HG03045 (cell line): Measurements from ENCODE around the gene THAP2.
"Not testable (repeated sequence)": the region's sequence is repeated elsewhere in the genome, so short reads cannot be mapped to it uniquely, and the experiment has no call there.

Experiments
- ATAC-seq: cut with Tn5 transposase; IDR thresholded peaks from one replicate; pipeline ENCODE4 v1.9.1; 2021; ENCODE audit warnings: mild to moderate bottlenecking, moderate library complexity; ENCODE audit not compliant: unreplicated experiment

The THAP2 gene

GRCh38 chr12:71661977-71662530 is 2.0 kb upstream of the THAP2 start:
- no peak for ATAC-seq

DNA sequence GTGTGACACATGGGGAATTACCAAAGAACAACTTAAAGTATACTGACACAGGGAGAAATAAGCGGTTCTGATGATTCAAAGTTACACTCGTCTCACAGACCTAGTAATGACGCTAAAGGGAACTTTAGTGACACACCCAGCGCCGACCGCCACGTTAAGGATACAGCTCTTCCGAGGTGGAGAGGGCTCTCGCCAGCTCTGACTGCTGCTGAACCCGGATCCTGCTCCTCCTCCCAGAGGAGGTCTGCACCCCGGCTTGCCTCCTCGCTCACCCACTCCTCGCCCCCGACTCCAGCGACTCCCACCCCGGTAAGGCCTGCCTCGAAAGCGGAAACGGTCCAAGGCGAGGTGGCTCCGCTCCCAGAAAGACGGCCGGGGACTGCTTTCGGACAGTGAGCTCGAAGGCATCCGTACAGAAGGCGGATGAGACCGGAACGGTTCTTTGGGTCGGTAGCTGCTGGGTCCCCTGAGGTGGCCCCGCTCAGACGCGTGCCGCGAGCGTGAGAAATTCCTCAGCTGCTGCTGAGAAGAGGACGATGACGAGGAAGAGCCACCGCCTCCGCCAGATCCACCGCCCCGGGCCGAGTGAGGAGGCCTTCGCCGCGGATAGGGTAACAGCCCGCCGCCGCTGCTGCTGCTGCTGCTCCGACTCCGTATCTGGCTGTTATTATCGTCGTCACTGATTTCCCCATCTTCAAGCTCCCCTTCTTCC is 1.1 kb upstream of the THAP2 start:
- ATAC-seq, result peak; percentile 31

DNA sequence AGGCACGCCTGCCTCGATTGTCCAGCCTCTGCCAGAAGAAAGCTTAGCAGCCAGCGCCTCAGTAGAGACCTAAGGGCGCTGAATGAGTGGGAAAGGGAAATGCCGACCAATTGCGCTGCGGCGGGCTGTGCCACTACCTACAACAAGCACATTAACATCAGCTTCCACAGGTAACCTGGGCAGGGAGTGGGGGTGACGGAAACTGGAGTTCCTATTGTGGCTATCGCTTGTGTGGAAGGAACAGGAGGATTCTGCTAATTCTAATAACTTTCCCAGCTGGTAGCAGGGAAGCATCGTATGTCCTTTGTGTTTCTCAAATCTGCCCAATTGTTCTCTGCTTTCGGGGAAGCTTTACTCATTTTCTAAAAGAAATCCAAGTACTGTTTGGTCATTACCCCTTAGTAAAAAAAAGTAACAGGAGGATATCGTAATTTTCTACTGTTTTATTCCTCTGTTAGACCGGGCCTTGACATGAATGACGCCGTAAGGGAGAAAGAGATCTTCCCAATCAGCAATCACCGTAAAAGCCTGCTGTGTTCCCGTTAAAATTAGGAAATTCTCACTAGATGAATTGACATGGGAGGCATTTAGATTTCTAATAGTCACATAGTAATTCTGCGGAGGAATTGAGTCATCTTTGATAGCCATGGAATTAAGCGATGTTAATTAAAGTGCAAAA is 449 bp downstream of the THAP2 start:
- ATAC-seq, result peak; percentile 16

DNA sequence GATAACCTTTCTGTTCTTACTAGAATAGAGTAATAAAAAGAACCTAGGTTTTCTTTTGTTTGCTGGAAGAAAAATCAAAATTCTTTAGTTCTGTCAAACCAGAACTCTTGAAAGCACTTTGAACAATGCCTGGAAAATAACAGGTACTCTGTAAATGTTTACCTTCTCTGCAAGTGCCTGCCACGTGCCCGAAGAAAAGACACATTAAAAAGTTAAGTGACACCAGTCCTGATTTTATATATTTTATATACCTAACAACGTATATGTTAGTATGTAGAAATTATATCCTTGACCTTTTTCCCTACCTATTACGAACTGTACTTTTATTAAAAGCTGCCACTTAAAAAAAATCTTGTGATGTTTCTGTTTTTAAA is 976 bp downstream of the THAP2 start:
- no peak for ATAC-seq

GRCh38 chr12:71666259-71666658 is 2.2 kb downstream of the THAP2 start:
- ATAC-seq, result no peak

DNA sequence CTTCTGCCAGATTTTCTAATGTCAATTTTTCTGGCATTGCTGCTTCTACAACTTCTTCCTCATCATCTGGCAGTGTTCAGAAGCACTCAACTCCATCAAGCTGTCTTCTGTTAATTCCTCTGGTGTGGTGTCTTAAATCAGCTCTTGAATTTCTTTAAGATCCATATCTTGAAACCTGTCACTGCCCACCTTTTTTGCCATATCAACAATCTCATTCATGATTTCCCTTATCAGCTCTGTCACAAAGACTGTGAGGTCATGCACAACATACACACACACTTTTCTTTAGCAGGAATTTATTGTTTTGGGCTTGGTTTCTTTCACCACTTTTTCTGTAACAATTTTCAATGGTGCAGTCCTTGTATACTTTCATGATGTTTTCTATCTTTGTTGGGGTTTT is 7.2 kb downstream of the THAP2 start:
- no peak for ATAC-seq

DNA sequence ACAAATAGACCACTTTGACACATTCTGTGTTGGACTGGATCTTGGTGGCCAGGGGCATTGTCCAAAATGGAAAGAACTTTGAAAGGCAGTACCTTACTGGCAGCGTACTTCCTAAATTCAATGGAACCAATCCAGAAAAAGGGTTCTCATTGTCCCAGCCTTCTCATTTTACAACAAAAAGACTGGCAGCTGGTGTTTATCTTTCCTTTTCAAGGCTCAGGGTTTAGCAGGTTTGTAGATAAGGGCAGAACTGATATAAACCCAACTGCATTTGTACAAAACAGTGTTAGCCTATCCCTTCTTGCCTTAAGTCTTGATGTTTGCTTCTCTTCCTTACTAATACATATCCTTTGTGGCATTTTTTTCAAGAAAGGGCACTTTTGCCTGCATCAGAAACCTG is 7.7 kb downstream of the THAP2 start:
- ATAC-seq, result no peak

DNA sequence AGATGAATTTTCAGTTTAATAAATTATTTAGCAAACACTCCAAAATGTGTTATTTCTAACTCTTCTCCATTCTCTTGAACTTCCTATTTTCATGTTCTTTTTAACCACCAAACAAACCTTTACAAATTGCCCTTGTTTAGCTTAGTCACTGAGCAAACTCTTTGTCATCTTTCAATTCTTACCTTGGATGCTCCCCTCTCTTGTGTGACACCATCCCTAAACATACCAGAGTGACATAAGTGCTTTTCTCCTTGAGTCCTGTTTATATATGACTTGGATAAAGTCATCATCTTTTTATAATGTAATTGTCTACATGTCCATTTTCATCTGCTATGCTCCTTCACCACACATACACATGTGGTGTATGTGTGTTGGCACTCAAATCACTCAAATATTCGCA is 18.4 kb downstream of the THAP2 start:
- ATAC-seq, result no peak

DNA sequence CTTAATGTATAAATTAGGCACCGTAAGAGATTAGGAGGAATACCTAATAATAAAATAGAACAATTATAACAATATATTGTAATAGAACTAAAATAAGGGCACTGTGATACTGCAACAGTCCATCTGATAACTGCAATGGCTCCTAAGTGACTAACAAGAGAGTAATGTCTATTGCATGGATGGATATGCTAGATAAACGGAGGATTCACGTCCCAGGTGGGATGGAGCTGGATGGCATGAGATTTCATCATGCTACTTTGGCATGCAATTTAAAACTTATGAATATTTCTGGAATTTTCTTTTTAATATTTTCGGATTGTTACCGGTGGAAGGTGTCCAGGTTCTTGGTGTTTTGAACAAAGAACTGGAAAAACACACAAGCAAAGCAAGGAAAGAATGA is 19.5 kb downstream of the THAP2 start:
- ATAC-seq, result no peak

DNA sequence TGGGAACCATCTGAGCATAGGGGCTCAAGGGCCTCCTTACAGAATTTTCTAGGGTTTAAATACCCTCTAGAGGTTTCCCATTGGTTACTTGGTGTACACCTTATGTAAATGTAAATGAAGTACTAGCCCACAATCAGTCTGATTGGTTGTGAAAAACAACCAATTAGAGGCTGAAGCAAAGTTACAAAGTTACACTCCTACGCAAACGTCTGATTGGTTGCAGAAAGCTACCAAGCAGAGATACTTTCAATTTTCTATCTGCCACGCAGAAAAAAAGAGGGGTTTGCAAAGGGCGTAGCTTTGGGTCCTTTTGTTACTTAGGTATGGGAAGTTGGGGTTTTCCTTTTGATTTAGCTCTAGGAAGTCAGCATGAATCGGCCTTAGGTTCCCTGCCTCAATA is 20.0 kb downstream of the THAP2 start:
- ATAC-seq, result no peak

DNA sequence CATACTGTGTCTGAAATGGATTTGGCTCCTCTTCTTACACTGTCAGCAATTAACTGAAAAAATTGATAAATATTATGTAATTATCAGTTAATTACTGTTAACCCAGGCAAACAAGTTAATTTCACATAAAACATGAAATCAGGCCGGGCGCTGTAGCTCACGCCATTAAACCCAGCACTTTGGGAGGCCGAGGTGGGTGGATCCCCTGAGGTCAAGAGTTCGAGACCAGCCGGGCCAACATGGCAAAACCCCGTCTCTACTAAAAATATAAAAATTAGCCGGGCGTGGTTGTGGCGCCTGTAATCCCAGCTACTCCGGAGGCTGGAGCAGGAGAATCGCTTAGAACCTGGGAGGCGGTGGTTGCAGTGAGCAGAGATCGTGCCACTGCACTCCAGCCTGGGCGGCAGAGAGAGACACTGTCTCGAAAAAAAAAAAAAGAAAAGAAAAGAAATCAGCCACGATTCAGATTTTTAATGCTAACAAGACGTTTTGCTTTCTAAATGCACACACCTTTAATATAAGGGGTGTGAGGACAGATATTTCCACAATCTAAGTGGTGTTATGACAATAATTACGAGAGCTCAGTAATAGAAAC is 21.3 kb downstream of the THAP2 start:
- no peak for ATAC-seq

GRCh38 chr12:71685914-71686657 is 22.0 kb downstream of the THAP2 start, which contains the start of gene TMEM19:
Gene TMEM19 (plus strand): TSS chr12:71686082. CDS start chr12:71686681, 599 bp downstream.
- ATAC-seq, result peak; percentile 93

DNA sequence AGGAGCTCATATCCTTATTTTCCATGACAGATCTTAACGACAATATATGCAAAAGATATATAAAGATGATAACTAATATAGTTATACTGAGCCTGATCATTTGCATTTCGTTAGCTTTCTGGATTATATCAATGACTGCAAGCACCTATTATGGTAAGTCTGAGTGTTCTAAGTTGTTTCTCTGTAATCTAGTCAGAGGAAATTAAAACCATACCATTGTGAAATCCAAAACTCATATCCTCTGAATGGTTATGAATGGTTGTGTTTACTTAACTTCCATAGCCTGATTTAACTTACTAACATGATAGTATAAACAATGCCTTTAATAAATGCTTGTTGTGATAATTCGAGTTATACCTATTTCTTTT is 22.5 kb downstream of the THAP2 start:
- ATAC-seq, result no peak

DNA sequence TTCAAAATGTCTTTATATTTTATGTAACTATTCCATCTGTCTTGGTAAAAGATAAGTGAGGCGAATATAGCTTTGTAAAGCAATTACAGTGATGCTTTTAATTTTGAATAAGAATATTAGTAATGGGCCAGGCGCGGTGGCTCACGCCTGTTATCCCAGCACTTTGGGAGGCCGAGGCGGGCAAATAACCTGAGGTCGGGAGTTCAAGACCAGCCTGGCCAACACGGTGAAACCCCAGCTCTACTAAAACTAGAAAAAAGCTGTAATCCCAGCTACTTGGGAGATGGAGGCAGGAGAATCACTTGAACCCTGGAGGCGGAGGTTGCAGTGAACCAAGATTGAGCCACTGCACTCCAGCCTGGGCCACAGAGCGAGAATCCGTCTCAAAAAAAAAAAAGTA is 23.1 kb downstream of the THAP2 start:
- ATAC-seq, result not testable (repeated sequence)

DNA sequence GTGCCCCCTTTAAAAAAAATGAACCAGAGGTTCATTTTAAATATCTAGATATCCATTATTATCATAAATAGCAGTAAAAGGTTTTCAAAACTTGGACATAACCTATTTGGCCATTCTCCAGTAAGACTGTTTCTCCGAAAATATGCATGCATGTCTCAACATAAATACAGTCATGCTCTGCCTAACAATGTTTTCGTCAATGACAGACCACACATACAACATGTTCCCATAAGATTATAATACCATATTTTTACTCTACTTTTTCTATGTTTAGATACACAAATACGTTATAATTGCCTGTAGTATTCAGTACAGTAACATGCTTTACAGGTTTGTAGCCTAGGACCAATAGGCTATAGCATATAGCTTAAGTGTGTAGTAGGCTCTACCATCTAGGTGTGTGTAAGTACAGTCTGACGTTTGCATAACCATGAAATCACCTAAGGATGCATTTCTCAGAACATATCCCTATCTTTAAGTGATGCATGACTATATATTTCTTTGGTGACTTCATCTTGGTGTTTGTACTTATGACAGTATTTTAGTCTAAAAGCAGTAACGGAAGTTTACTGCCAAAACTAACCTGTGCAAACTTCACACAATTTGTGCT is 25.0 kb downstream of the THAP2 start:
- ATAC-seq, result no peak

DNA sequence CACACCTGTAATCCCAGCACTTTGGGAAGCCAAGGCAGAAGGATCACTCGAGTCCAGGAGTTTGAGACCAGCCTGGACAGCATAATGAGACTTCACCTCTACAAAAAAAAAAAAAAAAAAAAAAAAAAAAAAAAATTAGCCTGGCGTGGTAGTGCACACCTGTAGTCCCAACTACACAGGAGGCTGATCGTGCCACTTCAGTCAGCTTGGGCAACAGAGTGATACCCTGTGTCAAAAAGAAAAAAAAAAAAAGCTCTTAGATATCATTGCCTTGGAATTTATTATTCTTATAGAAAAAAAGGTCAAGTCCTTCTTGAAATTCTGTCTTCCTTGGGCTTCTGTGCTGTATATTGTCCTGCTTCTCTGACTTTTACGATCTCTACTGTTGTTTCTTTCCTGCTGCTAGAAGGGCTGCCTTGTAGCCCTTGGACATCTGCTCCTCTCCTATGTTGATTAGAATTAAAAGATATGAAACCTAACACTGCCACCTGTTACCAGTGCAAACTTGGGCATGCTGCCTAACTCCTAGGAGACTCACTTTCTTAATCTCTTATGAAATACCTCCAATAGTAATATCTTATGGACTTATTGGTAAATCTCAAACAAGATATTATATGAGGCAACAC is 27.5 kb downstream of the THAP2 start:
- ATAC-seq, result no peak

DNA sequence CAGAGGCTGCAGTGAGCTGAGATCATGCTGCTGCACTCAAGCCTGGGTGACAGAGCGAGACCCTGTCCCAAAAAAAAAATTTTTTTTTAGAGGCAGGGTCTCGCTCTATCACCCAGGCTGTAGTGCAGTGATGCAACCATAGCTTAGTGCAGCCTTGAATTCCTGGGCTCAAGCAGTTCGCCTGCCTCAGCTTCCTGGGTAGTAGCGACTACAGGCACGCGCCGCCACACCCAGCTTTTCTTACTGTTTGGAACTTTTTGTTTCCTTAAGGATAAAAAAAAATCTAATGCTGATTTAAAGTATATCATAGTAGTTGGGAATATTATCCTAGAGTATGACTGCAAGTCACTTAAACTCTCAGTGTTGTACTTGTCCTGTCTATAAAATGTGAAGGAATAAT is 29.0 kb downstream of the THAP2 start:
- no peak for ATAC-seq

DNA sequence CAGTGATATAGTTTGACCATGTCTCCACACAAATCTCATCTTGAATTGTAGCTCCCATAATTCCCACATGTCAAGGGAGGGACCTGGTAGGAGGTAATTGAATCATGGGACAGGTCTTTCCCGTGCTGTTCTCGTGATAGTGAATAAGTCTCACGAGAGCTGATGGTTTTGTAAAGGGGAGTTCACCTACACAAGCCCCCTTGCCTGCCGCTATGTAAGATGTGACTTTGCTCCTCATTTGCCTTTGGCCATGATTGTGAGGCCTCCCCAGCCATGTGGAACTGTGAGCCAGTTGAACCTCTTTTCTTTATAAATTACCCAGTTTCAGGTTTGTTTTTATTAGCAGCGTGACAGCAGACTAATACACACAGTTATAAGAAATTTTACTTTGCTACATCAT is 29.6 kb downstream of the THAP2 start:
- ATAC-seq, result not testable (repeated sequence)

DNA sequence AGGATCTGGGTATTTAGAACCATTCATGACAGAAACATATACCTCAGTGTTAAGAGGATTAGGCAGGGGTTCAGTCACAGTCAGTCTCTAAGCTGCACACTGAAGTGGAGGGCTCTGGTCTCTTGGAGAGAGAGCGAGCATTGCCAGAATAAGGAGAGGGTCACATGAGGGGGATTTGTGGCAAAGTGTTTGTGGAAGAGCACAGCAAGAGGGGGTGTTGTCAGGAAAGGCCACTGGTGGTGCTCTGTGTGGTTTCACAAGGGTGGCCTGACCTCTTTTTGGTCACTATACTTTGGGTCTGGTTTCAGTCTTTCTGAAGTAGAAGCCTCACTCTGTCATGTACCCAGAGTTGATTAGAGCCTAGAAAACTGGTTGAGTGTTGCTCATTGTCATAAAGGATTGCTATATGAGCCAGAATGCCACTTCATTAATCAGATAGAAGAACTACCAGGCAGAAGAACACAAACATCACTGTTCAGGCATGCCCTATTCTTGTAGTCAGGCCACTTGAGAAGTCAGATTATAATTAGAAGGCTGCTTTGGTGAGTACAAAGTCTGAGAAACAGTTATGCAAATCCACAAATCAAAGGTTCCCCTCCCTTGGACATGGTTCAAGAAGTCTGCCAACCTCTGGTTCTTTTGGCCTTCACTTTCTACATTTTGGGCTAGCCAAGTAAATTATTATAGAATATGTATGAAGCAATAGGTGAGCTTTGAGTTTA is 30.2 kb downstream of the THAP2 start:
- peak; percentile 88 for ATAC-seq

- no peak for ATAC-seq
Observed at GRCh38 chr12:71695782-71696181, 31.7 kb downstream of the THAP2 start.
